HEK293T (cell line): ENCODE results near the gene OR5B12.

Experiments
- ARNT ChIP-seq: fragments of 450-650 bp; IDR thresholded peaks from 2 replicates; pipeline ENCODE4 v1.6.1; 2017; ENCODE audit warnings: mild to moderate bottlenecking
- BHLHE40 ChIP-seq: fragments of 450-650 bp; IDR thresholded peaks from 2 replicates; pipeline ENCODE4 v1.6.1; 2016; ENCODE audit warnings: mild to moderate bottlenecking, moderate library complexity, borderline replicate concordance
- ELF4 ChIP-seq: fragments of 450-650 bp; IDR thresholded peaks from 2 replicates; pipeline ENCODE4 v1.6.1; 2017; ENCODE audit warnings: antibody characterized with exemption
- FOXA1 ChIP-seq: fragments of 450-650 bp; IDR thresholded peaks from 2 replicates; pipeline ENCODE4 v1.6.1; 2016; ENCODE audit warnings: mild to moderate bottlenecking
- FOXK2 ChIP-seq: fragments of 450-650 bp; IDR thresholded peaks from 2 replicates; pipeline ENCODE4 v1.6.1; 2016; ENCODE audit warnings: mild to moderate bottlenecking
- FOXM1 ChIP-seq: fragments of 450-650 bp; IDR thresholded peaks from 2 replicates; pipeline ENCODE4 v1.6.1; 2017; ENCODE audit warnings: mild to moderate bottlenecking, borderline replicate concordance
- HDGF ChIP-seq: fragments of 450-650 bp; IDR thresholded peaks from 2 replicates; pipeline ENCODE4 v1.6.1; 2017; ENCODE audit warnings: antibody characterized with exemption, borderline replicate concordance
- L3MBTL2 ChIP-seq: fragments of 450-650 bp; conservative IDR thresholded peaks from 2 replicates; pipeline ENCODE4 v1.6.1; 2016; ENCODE audit warnings: mild to moderate bottlenecking
- LEF1 ChIP-seq: fragments of 450-650 bp; IDR thresholded peaks from 2 replicates; pipeline ENCODE4 v1.6.1; 2017; ENCODE audit warnings: mild to moderate bottlenecking, borderline replicate concordance
- NFRKB ChIP-seq: fragments of 450-650 bp; IDR thresholded peaks from 2 replicates; pipeline ENCODE4 v1.6.1; 2016; ENCODE audit warnings: mild to moderate bottlenecking, moderate library complexity
- SP1 ChIP-seq: fragments of 450-650 bp; IDR thresholded peaks from 2 replicates; pipeline ENCODE4 v1.6.1; 2017
- TARDBP ChIP-seq: fragments of 450-650 bp; IDR thresholded peaks from 2 replicates; pipeline ENCODE4 v1.6.1; 2016
- TF ChIP-seq, protein P1 (sequence below): fragments of 450-650 bp; IDR thresholded peaks from 2 replicates; pipeline ENCODE4 v1.6.1; 2016

DNA sequence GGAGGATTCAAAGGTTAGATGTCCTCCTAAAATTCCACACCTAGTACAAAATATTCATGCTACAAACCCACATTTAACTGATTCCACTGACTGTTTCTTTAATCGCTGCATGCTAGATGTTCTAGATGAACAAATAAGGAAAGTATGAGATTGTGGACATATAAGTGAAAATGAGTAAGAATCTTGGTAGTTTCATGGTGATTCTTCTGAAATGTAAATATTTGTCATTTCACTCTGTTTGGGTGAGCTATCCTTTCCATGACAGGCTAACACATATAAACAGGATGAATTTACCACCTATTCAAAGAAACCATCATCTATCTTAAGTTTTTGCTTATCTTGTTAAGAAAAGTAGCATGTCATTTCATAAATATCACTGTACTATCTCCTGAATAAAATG is 50.2 kb downstream of the OR5B12 start:
- TF ChIP-seq SP1 (no peak), FOXK2 (no peak), NFRKB (no peak), ARNT (no peak), L3MBTL2 (no peak), HDGF (no peak), BHLHE40 (no peak), FOXM1 (no peak), TARDBP (no peak), FOXA1 (no peak), LEF1 (no peak), ELF4 (no peak)
- TF ChIP-seq, protein P1, sequence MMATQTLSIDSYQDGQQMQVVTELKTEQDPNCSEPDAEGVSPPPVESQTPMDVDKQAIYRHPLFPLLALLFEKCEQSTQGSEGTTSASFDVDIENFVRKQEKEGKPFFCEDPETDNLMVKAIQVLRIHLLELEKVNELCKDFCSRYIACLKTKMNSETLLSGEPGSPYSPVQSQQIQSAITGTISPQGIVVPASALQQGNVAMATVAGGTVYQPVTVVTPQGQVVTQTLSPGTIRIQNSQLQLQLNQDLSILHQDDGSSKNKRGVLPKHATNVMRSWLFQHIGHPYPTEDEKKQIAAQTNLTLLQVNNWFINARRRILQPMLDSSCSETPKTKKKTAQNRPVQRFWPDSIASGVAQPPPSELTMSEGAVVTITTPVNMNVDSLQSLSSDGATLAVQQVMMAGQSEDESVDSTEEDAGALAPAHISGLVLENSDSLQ, result no peak
